GM12892 (cell line): ENCODE data around the gene SERPINA12.
"Not testable (repeated sequence)": the region's sequence is repeated elsewhere in the genome, so short reads cannot be mapped to it uniquely, and the experiment has no call there.

Experiments used
- DNase-seq: peaks from one replicate; pipeline ENCODE4 v3.0.0; 2011; ENCODE audit not compliant: insufficient read length
- FAIRE-seq: peaks from 2 replicates; lab custom pipeline; 2011; peaks lifted over from hg19 to GRCh38; lab: Jason Lieb, UNC
- POLR2A ChIP-seq: IDR thresholded peaks from 2 replicates; pipeline ENCODE4 v1.6.1; 2011; ENCODE audit warnings: low read depth, low read length, control low read depth
- POLR2AphosphoS5 ChIP-seq: IDR thresholded peaks from 2 replicates; pipeline ENCODE4 v1.6.1; 2011; ENCODE audit warnings: low read depth, low read length, control low read depth
- TAF1 ChIP-seq: IDR thresholded peaks from 2 replicates; pipeline ENCODE4 v1.6.1; 2011; ENCODE audit warnings: low read depth, mild to moderate bottlenecking, control low read depth, low read length, borderline replicate concordance

Gene SERPINA12

DNA sequence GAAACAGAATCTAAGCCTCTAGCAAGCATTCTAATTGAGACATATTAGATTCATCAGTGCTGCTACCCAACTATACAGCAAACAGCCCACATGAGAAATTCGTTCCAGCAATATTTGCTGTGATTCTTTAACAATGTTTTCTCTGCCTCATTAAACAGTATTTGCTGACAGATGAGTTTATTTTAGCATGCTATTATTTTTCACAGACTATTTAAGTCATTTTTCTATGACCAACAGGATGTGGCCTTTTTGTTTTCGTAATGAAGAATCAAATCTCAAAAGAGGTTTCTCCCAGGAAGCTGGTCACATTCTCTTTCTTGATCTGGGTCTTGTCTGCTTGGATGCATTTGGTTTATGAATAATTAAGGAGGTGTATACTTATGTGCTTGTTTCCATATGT lies 23.2 kb upstream of the SERPINA12 start:
- TF ChIP-seq POLR2AphosphoS5: no peak
- TF ChIP-seq TAF1: no peak
- no peak for TF ChIP-seq POLR2A
- FAIRE-seq (no peak), DNase-seq (no peak)

DNA sequence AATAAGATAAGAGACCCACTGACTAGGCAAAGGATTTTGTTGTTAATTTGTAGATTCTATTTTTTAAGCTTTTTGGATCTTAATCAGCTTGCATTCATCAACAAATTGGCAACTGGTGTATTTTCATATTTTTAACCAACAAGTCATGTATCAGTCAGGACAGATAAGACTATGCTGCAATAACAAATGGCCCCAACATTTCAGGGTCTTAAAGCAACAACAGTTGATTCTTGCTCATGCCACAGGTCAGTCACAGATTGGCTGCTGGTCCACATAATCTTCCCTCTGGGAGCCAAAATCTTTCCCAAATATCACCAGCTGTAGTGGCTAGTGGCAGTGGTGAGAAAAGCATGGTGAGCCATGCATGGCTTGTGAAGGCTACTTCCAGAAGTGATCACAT lies 21.9 kb upstream of the SERPINA12 start:
- no peak for DNase-seq
- TF ChIP-seq TAF1: no peak
- no peak for TF ChIP-seq POLR2A
- no peak for TF ChIP-seq POLR2AphosphoS5
- FAIRE-seq: no peak

DNA sequence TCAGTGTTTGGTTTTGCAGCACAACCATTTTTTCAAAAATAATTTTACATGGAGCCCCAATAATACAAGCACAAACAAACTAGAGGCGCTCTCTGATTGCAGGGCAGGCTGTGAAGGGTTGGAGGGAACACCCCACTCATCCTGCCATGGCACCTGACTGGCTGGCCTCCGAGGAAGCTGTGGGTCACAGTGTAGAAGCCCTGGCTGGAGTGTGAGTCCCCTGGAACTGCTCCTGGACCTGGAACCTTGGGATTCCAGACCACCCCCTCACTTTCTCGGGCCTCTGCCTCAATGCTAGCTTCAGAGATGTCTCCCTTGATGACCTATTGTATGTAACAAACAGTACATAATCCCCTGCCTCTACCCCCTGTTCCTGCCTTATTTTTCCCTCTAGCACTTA lies 14.8 kb upstream of the SERPINA12 start:
- TF ChIP-seq POLR2A: no peak
- FAIRE-seq (no peak), DNase-seq (no peak)

DNA sequence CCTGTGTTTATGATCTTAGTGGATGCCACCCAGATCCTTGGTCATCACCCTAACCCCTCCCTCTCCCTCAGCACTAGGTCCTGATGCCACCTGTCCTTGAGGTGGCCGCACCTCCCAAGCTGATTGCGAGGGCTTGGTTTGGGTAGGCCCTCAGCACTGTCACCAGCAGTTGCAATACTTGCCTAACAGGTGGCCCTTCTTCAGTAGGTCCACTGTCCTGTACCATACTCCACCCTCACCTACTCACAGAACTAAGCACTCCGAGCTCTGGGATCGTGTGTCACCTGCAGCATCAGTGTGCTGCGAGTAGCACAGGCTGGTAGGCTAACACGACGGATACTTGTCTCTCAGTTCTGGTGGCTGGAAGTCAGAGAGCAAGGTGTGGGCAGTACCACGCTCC lies 14.0 kb upstream of the SERPINA12 start:
- TF ChIP-seq POLR2AphosphoS5: no peak
- TF ChIP-seq TAF1: no peak
- no peak for TF ChIP-seq POLR2A
- DNase-seq: no peak

DNA sequence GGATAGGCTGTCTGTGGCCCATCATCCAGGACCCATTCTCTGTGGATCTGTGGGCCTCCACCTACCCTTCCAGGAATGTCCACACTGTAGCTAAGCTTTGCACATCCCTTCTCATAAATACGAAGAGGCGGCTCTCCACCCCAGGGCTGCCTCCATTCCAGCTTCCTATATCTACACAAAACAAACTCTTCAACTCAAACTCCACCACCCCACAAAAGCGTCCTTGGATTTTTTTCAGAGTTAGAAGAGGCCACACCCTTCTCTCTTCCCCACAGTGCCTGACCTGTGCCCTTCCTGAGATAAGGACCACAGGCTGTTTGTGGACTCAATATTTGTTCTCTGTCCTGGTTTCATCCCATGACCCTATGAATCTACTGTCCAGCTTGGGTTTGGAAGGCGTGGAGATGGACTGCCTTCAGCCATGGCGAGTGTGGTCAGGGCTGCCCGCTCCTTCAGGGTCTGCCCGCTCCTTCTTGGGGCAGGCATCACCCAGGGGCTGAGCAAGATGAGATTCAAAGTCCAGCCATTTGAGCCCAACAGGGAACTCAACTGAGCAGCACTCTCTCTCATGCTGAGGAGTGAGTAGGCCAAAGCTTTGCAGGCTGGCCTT lies 13.0 kb upstream of the SERPINA12 start:
- no peak for DNase-seq
- no peak for FAIRE-seq
- TF ChIP-seq POLR2A: no peak
- TF ChIP-seq TAF1: no peak
- TF ChIP-seq POLR2AphosphoS5: no peak

More for the DNA sequence above, 14.0 kb upstream of the SERPINA12 start:
- FAIRE-seq: no peak

DNA sequence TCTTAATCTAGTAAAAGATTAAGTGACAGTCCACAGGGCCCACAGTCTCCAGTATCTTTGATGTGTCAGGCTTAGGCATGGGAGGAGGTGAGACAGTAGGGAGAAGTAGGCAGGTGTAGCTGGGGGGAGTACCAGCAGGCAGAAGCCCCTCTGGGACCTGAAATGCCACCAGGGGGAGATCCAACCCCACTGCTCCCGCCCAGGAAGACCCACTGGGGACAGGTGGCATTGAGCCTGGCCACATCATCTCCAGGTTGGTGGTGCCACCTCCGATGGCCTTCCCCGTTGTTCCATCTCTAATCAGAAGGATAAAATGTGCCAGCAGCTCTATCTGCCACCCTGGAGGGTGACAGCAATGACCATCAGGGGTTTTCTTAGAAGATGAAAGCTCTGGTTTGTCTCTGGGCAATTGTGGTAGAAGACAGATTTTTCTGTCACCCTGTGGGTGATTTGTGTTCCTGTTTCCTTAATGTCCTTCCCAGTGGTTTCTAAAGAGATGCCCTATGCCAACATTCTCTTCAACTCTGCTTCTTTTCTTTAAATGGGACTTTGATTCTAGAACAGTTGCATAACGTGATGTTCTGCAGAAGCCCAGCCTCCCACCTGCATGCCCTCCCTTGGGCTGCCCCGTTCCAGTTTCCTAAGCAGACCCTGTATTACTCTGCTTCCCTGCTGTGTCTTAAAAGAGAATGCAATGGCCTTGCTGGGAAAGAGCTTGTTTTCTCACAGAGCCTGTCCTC lies 12.3 kb upstream of the SERPINA12 start:
- TF ChIP-seq POLR2AphosphoS5 (no peak), POLR2A (no peak), TAF1 (no peak)
- no peak for FAIRE-seq
- no peak for DNase-seq

DNA sequence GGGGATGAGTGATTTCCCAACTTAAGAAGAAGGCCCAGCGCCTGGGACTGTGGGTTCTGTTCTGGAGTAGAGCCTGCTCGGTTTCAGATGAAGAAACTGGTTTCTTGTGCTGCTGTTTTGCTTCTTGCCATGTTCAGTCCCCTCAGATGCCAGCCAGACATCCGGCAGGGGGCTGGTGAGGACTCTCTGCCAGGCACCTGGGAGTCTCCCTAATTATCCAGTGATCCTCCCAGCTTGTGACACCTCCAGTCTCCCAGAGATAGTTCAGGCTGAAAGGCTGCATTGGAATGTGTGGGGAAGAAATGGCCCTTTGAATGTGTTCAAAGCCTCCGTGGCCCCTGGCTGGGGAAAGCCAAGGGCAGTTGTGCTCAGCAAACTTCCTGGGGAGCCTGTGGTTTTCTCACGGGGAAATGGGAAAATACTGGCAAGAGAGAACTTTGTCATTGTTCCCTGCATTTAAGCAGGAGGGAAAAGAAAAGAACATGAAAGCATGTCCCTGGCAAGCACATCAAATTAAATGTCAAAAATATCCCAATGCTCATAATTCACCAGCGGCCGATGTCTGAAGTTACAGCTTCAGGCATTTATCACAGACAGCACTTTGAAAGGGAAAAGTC lies 8.5 kb upstream of the SERPINA12 start:
- TF ChIP-seq TAF1 (no peak), POLR2A (no peak), POLR2AphosphoS5 (no peak)
- FAIRE-seq (no peak), DNase-seq (no peak)

DNA sequence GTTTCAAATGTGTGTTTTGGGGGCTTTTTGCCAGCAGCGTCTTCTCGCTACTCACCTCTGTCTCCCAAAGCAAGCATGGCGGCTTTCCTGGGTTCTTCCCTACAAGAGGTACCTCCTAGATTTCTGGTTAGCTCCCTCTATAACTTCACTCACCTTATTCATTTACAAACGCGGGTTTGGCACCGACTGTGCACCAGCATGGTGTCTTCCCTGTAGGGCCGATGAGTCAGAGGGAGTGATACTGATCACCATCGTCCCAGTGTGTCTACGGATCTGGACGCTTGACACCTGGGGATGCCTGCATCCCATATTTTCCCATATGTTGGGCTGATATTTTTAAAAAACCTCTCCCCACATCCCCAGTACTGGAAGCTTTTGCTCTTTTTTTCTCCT lies 8.0 kb upstream of the SERPINA12 start:
- DNase-seq (no peak), FAIRE-seq (no peak)
- TF ChIP-seq TAF1 (no peak), POLR2A (no peak), POLR2AphosphoS5 (no peak)

DNA sequence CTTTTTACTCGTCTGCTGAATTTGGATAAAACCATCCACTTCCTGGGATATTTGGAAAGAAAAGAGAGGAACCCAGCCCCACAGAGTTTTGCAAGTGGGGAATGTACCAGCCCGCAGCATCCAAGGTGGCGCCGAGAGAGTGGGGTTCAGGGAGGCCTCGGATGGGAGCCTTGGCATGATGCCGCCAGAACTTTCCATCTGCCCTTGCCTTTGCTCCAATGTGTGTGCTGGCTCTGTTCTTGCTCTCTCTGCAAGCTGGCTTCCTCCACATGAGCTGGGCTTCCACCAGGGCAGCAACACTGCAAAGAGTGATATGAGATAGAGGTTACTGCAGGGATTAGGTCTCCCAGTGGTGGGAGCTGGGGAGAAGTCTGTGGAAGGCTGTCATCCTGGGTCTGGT lies 6.6 kb upstream of the SERPINA12 start:
- no peak for FAIRE-seq
- DNase-seq: no peak
- TF ChIP-seq POLR2A: no peak
- no peak for TF ChIP-seq TAF1
- TF ChIP-seq POLR2AphosphoS5: no peak

DNA sequence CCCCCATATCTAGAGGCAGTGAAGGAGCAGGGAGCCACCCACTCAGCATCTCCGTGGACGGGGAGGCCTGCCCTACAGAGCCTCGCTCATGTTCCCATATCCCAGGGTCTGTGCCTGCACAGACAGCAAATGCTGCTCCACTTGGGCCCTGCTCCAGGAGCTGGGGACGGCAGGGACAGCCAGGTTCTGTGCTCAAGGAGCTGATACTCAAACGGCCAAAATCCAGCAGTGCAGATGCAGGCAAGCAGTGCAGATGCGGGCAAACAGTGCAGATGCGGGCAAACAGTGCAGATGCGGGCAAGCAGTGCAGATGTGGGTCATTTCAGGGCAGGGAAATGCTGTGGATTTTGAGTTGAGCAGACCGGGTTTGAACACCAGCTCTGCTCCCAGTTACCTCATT lies 6.2 kb upstream of the SERPINA12 start:
- FAIRE-seq: no peak
- TF ChIP-seq POLR2AphosphoS5: no peak
- no peak for TF ChIP-seq POLR2A
- TF ChIP-seq TAF1: no peak

DNA sequence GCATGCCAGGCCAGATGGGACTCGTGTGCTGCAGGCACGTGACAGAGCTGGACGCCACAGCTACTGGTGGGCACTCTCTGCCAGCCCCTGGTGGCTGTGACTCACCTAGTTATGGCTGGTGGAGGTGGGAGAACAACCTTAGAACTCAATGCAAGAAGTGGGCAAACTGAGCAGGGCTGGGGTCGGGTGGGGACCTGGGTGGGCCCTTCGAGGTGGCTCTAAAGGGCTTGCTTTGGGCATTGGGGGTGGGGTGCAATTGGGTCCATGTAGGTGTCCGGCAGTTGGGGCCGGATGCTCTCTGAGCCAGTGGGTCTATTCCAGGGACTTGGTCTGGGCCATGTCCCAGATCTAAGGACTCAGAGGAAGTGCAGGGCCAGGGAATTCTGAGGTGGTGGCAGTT lies 5.1 kb upstream of the SERPINA12 start:
- FAIRE-seq (no peak), DNase-seq (no peak)
- no peak for TF ChIP-seq POLR2A

More for the DNA sequence above, 6.2 kb upstream of the SERPINA12 start:
- DNase-seq: no peak

DNA sequence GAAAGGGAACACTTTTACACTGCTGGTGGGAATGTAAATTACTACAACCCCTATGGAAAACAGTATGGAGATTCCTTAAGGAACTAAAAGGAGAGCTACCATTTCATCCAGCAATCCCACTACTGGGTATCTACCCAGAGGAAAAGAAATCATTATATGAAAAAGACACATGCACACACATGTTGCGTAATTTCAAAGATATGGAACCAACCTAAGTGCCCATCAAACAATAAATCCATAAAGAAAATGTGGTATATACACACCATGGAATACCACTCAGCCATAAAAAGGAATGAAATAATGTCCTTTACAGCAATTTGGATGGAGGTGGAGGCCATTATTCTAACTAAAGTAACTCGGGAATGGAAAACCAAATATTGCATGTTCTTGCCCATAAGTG lies 1.2 kb upstream of the SERPINA12 start:
- FAIRE-seq, DNase-seq: not testable (repeated sequence)

DNA sequence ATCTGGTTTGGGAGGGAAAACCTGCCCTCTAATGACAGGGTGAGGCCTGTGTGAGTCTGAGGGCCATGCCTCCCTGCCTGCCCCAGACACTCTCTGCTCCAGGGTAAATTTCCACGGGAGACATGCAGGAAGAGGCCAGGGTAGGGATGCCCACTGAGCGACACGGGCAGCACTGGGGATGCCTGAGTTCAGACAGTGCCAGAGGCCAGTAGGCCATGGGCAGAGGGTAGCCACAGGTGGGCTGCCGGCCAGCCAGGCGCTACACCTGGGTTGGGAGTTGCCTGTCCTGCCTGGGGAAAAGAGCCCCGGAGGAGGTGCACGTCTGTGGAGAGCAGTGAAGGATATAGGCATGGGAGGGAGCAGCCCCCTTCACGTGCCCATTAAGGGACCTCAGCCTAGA lies 3.6 kb downstream of the SERPINA12 start:
- DNase-seq (no peak), FAIRE-seq (no peak)
- TF ChIP-seq POLR2AphosphoS5 (no peak), TAF1 (no peak), POLR2A (no peak)
